Adrenal gland (tissue), 12 donors: ENCODE data around the gene STRIT1. TPM values are rescaled to one million over a fixed set of nuclear protein-coding genes. Genes with fewer than 3 reads are reported as not detected.

Source experiments
- DNase-seq, 7 donors: peaks; one replicate each; pipeline ENCODE4 v3.0.0-alpha.2; 2019 to 2020
- H3K27ac ChIP-seq, 5 donors: fragments of 200-600 bp; sonication (generic) in 4 of 5; 1 replicate in 3 of 5; 2 replicates in 2 of 5; pipeline versions ENCODE4 v1.5.1 to v1.8.0; 2016 to 2020; ENCODE audit warnings: mild to moderate bottlenecking in 1 of 5
- H3K27me3 ChIP-seq: fragments of 200-600 bp; 2 replicates; pipeline ENCODE4 v1.8.0; 2021
- H3K36me3 ChIP-seq, 2 donors: fragments of 200-600 bp; replicated peaks in 1 of 2; 1 replicate in 1 of 2; 2 replicates in 1 of 2; pipeline versions ENCODE4 v1.5.1 to v1.8.0; 2018 to 2022
- H3K4me1 ChIP-seq, 2 donors: fragments of 200-600 bp; replicated peaks in 1 of 2; 1 replicate in 1 of 2; 2 replicates in 1 of 2; pipeline versions ENCODE4 v1.5.1 to v1.8.0; 2018 to 2021
- H3K4me3 ChIP-seq, 4 donors: fragments of 200-600 bp; sonication (generic) in 3 of 4; one replicate each; pipeline ENCODE4 v1.5.1; 2016 to 2018
- H3K9me3 ChIP-seq, 3 donors: fragments of 200-600 bp; sonication (generic) in 1 of 3; replicated peaks in 1 of 3; 1 replicate in 2 of 3; 2 replicates in 1 of 3; pipeline versions ENCODE4 v1.5.1 to v1.8.0; 2016 to 2021
- CTCF ChIP-seq, 6 experiments: fragments of 450-650 bp in 4 of 6; fragments of 200-600 bp in 2 of 6; sonication (generic) in 1 of 6; IDR thresholded peaks; 1 replicate in 5 of 6; 2 replicates in 1 of 6; pipeline versions ENCODE4 v1.5.1 to v1.8.0; 2016 to 2021; ENCODE audit warnings: antibody characterized with exemption in 6 of 6, mild to moderate bottlenecking in 2 of 6, moderate library complexity in 1 of 6
- POLR2A ChIP-seq, 2 donors: fragments of 450-650 bp; IDR thresholded peaks; one replicate each; pipeline ENCODE4 v1.6.1; 2017; ENCODE audit warnings: antibody characterized with exemption in 2 of 2, mild to moderate bottlenecking in 2 of 2, moderate library complexity in 1 of 2
- WGBS, 4 donors: extraction: QIAGEN DNeasy Blood & Tissue Kit in 2 of 4; methylation state at CpG; one replicate each; pipeline versions ENCODE4 v1.1.5 to v1.1.7; 2013 to 2017; 5-methylcytosine and 5-hydroxymethylcytosine counted together
- intact Hi-C, 2 donors: fragments of 100-400 bp; cut with DNase I; formaldehyde crosslinking; loops; one replicate each; pipeline versions ENCODE4 v1.14.1 to v1.15.0; 2022 to 2023
- polyA plus RNA-seq, 3 donors: library from polyadenylated mRNA; stranded (reverse); fragments of 200-250 nt in 2 of 3; fragments of 350-450 nt in 1 of 3; fragmentation: Illumina TruSeq in 1 of 3; extraction: RNeasy Lipid Tissue Mini Kit (QIAGEN cat#74804) in 1 of 3; gene quantifications; one replicate each; pipeline ENCODE4 v1.2.3, GENCODE V29; 2013 to 2014
- total RNA-seq, 9 donors: library from RNA; depleted of rRNA in 4 of 9; stranded (reverse); fragments of >200 nt in 4 of 9; fragments of 120-200 nt in 1 of 9; fragmentation: NEBNext Ultra II Directional in 1 of 9; extraction: Animal tissue kit (Norgen Biotek cat#: 25700) in 1 of 9; gene quantifications; one replicate each; pipeline versions ENCODE4 v1.1.0 to v1.2.4, GENCODE V29; 2013 to 2023
- donor health status: healthy with polysubstance abuse.
- donor health status: Bipolar disorder and iron deficiency.
- donor health status: DM: yes; HTN: yes; CAD: no.
- donor health status: DM: no; HTN: no; CAD: no.
- donor health status: DM: no; HTN: no; CAD: no.
- donor health status: DM: yes; HTN: yes; CAD: no.

STRIT1 gene
- total and polyA plus RNA-seq, 12 donors, result 0.30 to 3.4 TPM; not detected in 10

- no peak overlapping the region for H3K4me3 ChIP-seq
Observed at GRCh38 chr3:155321418-155321817, 27.9 kb upstream of the STRIT1 start.

GRCh38 chr3:155320934-155321333 is 27.5 kb upstream of the STRIT1 start:
- TF ChIP-seq POLR2A (IDR thresholded peaks at IDR 0.05), result no peak
- TF ChIP-seq CTCF (IDR thresholded peaks at IDR 0.05), result no peak
- intact Hi-C loops, result loop anchor here in 1 of 2 donors (5.0 to 10.0 kb wide), 2 partner anchors 564 to 986 kb away; no protein-coding TSS in a partner anchor

More at GRCh38 chr3:155321418-155321817, 27.9 kb upstream of the STRIT1 start:
- Histone ChIP-seq H3K27ac (no peak overlapping the region), H3K36me3 (no peaks in the 10 kb centered on the region), H3K27me3 (no peaks in the 10 kb centered on the region), H3K4me1 (no peaks in the 10 kb centered on the region), H3K9me3 (no peaks in the 10 kb centered on the region)
- 74 to 80% (median 79%) methylated on average over 2 of the region's 2 CpGs for WGBS, 4 donors
- TF ChIP-seq POLR2A (IDR thresholded peaks at IDR 0.05) (no peak), CTCF (IDR thresholded peaks at IDR 0.05) (no peak)
- intact Hi-C loops, result loop anchor here in 1 of 2 donors (5.0 to 10.0 kb wide), 2 partner anchors 564 to 987 kb away; no protein-coding TSS in a partner anchor
- DNase-seq, result no peak

GRCh38 chr3:155318740-155319139 is 25.3 kb upstream of the STRIT1 start:
- Histone ChIP-seq H3K9me3 (no peaks in the 10 kb centered on the region), H3K27ac (no peak overlapping the region), H3K27me3 (no peaks in the 10 kb centered on the region), H3K36me3 (no peaks in the 10 kb centered on the region), H3K4me3 (no peak overlapping the region), H3K4me1 (no peaks in the 10 kb centered on the region)
- no peak for DNase-seq
- WGBS, 4 donors, result 80 to 90% (median 82%) methylated on average over 2 of the region's 2 CpGs
- intact Hi-C loops, result no loop called here
- TF ChIP-seq CTCF (IDR thresholded peaks at IDR 0.05), result no peak
- TF ChIP-seq POLR2A (IDR thresholded peaks at IDR 0.05), result no peak

More at GRCh38 chr3:155320934-155321333, 27.5 kb upstream of the STRIT1 start:
- Histone ChIP-seq H3K27me3 (no peaks in the 10 kb centered on the region), H3K4me3 (no peak overlapping the region), H3K9me3 (no peaks in the 10 kb centered on the region), H3K4me1 (no peaks in the 10 kb centered on the region), H3K27ac (no peak overlapping the region), H3K36me3 (no peaks in the 10 kb centered on the region)
- DNase-seq, result no peak

GRCh38 chr3:155317211-155317610 is 23.7 kb upstream of the STRIT1 start:
- H3K9me3 ChIP-seq, result no peaks in the 10 kb centered on the region
- TF ChIP-seq CTCF (IDR thresholded peaks at IDR 0.05), result no peak
- TF ChIP-seq POLR2A (IDR thresholded peaks at IDR 0.05), result no peak
- no peaks in the 10 kb centered on the region for H3K36me3 ChIP-seq
- no peak overlapping the region for H3K4me3 ChIP-seq
- no peak overlapping the region for H3K27ac ChIP-seq
- no peaks in the 10 kb centered on the region for H3K4me1 ChIP-seq
- H3K27me3 ChIP-seq, result no peaks in the 10 kb centered on the region
- DNase-seq, result no peak
- intact Hi-C loops, result no loop called here
- WGBS, 4 donors, result 32 to 56% (median 39%) methylated on average over 1 of the region's 1 CpG
